Spleen (tissue), 11 donors: Measurements from ENCODE around the gene DCBLD2. TPM values are rescaled to one million over a fixed set of nuclear protein-coding genes. Genes with fewer than 3 reads are reported as not detected.

Experiments
- DNase-seq: peaks from one replicate; pipeline ENCODE4 v3.0.0-alpha.2; 2020
- H3K27ac ChIP-seq, 8 donors: fragments of 200-600 bp; sonication (generic) in 7 of 8; 1 replicate in 4 of 8; 2 replicates in 4 of 8; pipeline versions ENCODE4 v1.5.0 to v1.8.0; 2016 to 2021; ENCODE audit warnings: inconsistent platforms in 4 of 8, mild to moderate bottlenecking in 4 of 8, moderate library complexity in 1 of 8
- H3K27me3 ChIP-seq, 7 donors: fragments of 200-600 bp; sonication (generic) in 6 of 7; replicated peaks in 1 of 7; 1 replicate in 4 of 7; 2 replicates in 3 of 7; pipeline versions ENCODE4 v1.5.0 to v1.8.0; 2016 to 2021; ENCODE audit warnings: inconsistent platforms in 3 of 7, mild to moderate bottlenecking in 1 of 7
- H3K36me3 ChIP-seq, 6 donors: fragments of 200-600 bp; sonication (generic) in 5 of 6; 1 replicate in 4 of 6; 2 replicates in 2 of 6; pipeline versions ENCODE4 v1.5.0 to v1.8.0; 2016 to 2021; ENCODE audit warnings: inconsistent platforms in 2 of 6
- H3K4me1 ChIP-seq, 6 donors: fragments of 200-600 bp; sonication (generic) in 5 of 6; 1 replicate in 3 of 6; 2 replicates in 3 of 6; pipeline versions ENCODE4 v1.5.0 to v1.8.0; 2016 to 2021; ENCODE audit warnings: inconsistent platforms in 3 of 6
- H3K4me3 ChIP-seq, 8 donors: fragments of 200-600 bp; sonication (generic) in 7 of 8; 1 replicate in 4 of 8; 2 replicates in 4 of 8; pipeline versions ENCODE4 v1.5.0 to v1.8.0; 2016 to 2021; ENCODE audit warnings: inconsistent platforms in 4 of 8, mild to moderate bottlenecking in 4 of 8, moderate library complexity in 2 of 8
- H3K9me3 ChIP-seq, 8 donors: fragments of 200-600 bp; sonication (generic) in 7 of 8; 1 replicate in 4 of 8; 2 replicates in 4 of 8; pipeline versions ENCODE4 v1.5.0 to v1.8.0; 2016 to 2021; ENCODE audit warnings: inconsistent platforms in 4 of 8
- POLR2A ChIP-seq, 3 donors: fragments of 450-650 bp; IDR thresholded peaks; one replicate each; pipeline ENCODE4 v1.5.1; 2017; ENCODE audit warnings: antibody characterized with exemption in 3 of 3, mild to moderate bottlenecking in 1 of 3
- POLR2AphosphoS5 ChIP-seq, 3 donors: sonication (generic); formaldehyde crosslinking; IDR thresholded peaks; one replicate each; pipeline ENCODE4 v1.5.1; 2017; ENCODE audit warnings: antibody characterized with exemption in 3 of 3
- WGBS, 5 donors: extraction: QIAGEN DNeasy Blood & Tissue Kit in 3 of 5; methylation state at CpG; one replicate each; pipeline versions ENCODE4 v1.1.5 to v1.1.7; 2013 to 2018; 5-methylcytosine and 5-hydroxymethylcytosine counted together
- intact Hi-C: fragments of 100-400 bp; cut with DNase I; formaldehyde crosslinking; loops from one replicate; pipeline ENCODE4 v1.15.0; 2023; ENCODE audit warnings: low total_unique reads
- polyA plus RNA-seq, 3 donors: library from polyadenylated mRNA; stranded (reverse); fragments of 200-250 nt; gene quantifications; one replicate each; pipeline ENCODE4 v1.2.1, GENCODE V29; 2013
- total RNA-seq, 7 donors: library from RNA; depleted of rRNA in 3 of 7; stranded (reverse); fragments of >200 nt in 3 of 7; fragmentation: NEBNext Ultra II Directional in 4 of 7; extraction: Animal tissue kit (Norgen Biotek cat#: 25700) in 4 of 7; gene quantifications; one replicate each; pipeline versions ENCODE4 v1.1.0 to v1.2.1, GENCODE V29; 2016 to 2021
- TF ChIP-seq, protein P1 (sequence below), 11 experiments: fragments of 200-600 bp in 7 of 11; fragments of 450-650 bp in 4 of 11; sonication (generic) in 4 of 11; IDR thresholded peaks in 8 of 11; conservative IDR thresholded peaks in 3 of 11; 1 replicate in 7 of 11; 2 replicates in 4 of 11; pipeline versions ENCODE4 v1.4.0 to v1.8.0; 2016 to 2021; ENCODE audit warnings: antibody characterized with exemption in 11 of 11, inconsistent platforms in 4 of 11, mild to moderate bottlenecking in 1 of 11
- donor health status: healthy with polysubstance abuse.
- donor health status: DM: no; HTN: no; CAD: no; lungs with moderate emphysema.
- donor health status: DM: no; HTN: no; CAD: no.
- donor health status: Bipolar disorder and iron deficiency.
- donor health status: healthy.
- donor health status: DM: no; HTN: no; CAD: no.
- donor health status: DM: yes; HTN: yes; CAD: no.

The DCBLD2 gene
- total and polyA plus RNA-seq, 10 donors = 0.91 to 10.4 (median 4.3) TPM

DNA sequence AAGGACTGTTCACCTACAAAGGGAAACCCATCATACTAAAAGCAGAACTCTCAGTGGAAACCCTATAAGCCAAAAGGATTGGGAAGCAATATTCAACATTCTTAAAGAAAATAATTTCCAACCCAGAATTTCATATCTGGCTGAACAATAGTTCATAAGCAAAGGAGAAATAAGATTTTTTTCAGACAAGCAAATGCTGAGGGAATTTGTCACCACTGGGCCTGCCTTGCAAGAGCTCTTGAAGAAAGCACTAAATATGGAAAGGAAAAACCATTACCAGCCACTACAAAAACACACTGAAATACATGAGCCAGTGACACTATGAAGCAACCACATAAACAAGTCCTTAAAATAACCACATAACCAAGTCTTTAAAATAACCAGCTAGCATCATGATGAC, 28.9 kb upstream of the DCBLD2 start:
- TF ChIP-seq, protein P1, sequence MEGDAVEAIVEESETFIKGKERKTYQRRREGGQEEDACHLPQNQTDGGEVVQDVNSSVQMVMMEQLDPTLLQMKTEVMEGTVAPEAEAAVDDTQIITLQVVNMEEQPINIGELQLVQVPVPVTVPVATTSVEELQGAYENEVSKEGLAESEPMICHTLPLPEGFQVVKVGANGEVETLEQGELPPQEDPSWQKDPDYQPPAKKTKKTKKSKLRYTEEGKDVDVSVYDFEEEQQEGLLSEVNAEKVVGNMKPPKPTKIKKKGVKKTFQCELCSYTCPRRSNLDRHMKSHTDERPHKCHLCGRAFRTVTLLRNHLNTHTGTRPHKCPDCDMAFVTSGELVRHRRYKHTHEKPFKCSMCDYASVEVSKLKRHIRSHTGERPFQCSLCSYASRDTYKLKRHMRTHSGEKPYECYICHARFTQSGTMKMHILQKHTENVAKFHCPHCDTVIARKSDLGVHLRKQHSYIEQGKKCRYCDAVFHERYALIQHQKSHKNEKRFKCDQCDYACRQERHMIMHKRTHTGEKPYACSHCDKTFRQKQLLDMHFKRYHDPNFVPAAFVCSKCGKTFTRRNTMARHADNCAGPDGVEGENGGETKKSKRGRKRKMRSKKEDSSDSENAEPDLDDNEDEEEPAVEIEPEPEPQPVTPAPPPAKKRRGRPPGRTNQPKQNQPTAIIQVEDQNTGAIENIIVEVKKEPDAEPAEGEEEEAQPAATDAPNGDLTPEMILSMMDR (IDR thresholded peaks at IDR 0.05 in 8 of 11, conservative IDR thresholded peaks at IDR 0.05 in 3 of 11) = no peak
- TF ChIP-seq POLR2AphosphoS5 (IDR thresholded peaks at IDR 0.05) (no peak), POLR2A (IDR thresholded peaks at IDR 0.05) (no peak)
- H3K36me3 ChIP-seq = no peaks in the 10 kb centered on the region

DNA sequence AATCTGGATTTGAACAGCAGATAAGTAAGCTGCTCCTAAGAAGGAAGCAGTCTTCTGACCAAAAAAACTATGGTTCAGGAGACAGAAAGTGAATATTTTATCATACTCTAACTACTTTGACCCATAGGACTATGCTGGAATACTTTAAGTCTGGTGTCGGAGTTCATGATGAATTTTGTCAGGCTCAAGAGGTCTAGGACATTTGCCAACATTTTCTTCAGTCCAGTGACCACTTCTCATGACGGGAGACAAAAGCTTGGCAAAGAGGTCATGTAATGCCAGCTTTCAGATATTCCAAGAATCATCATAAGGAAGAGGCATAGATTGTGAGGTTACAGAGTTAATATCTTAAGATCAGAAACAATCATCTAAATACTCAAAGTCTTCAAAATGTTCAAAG, 20.5 kb upstream of the DCBLD2 start:
- TF ChIP-seq POLR2A (IDR thresholded peaks at IDR 0.05) = no peak
- TF ChIP-seq, protein P1 (IDR thresholded peaks at IDR 0.05 in 8 of 11, conservative IDR thresholded peaks at IDR 0.05 in 3 of 11) = no peak
- no peak for TF ChIP-seq POLR2AphosphoS5 (IDR thresholded peaks at IDR 0.05)
- no peaks in the 10 kb centered on the region for H3K9me3 ChIP-seq
- 63 to 84% (median 69%) methylated on average over 2 of the region's 2 CpGs for WGBS, 5 donors
- H3K4me3 ChIP-seq = no peak overlapping the region
- peaks cover 0 to 19% (median 0%) of the 10 kb centered on the region in 7 donors for H3K27me3 ChIP-seq
- no peaks in the 10 kb centered on the region for H3K36me3 ChIP-seq
- no peaks in the 10 kb centered on the region for H3K4me1 ChIP-seq
- DNase-seq = no peak
- no peak overlapping the region for H3K27ac ChIP-seq
- intact Hi-C loops = no loop called here

More for the DNA sequence above, 28.9 kb upstream of the DCBLD2 start:
- intact Hi-C loops = no loop called here
- H3K27me3 ChIP-seq = peaks cover 0 to 6% (median 0%) of the 10 kb centered on the region in 7 donors
- no peaks in the 10 kb centered on the region for H3K4me1 ChIP-seq
- no peak for DNase-seq
- no peak overlapping the region for H3K4me3 ChIP-seq
- no peak overlapping the region for H3K27ac ChIP-seq
- peaks cover 0 to 49% (median 25%) of the 10 kb centered on the region in 8 donors for H3K9me3 ChIP-seq

DNA sequence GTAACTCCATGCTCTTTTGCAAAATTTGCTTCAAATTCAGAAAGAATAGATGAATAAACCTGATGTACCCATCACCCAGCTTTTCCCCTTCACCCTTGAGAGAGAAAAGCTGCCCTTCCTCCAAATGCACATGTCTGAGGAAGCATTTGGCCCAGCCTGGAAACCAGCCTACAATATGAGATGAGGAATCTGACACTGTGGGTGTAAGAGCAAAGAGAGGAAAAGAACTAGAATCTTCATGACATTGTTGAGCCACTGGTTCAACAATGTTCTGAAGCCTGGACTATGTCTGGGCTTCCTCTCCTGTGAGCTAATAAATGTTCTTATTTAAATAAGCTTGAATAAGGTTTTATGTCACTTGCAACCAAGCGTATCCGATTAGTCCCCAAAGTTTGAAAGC, 18.7 kb upstream of the DCBLD2 start:
- no peak for TF ChIP-seq POLR2AphosphoS5 (IDR thresholded peaks at IDR 0.05)
- TF ChIP-seq, protein P1 (IDR thresholded peaks at IDR 0.05 in 8 of 11, conservative IDR thresholded peaks at IDR 0.05 in 3 of 11) = no peak
- TF ChIP-seq POLR2A (IDR thresholded peaks at IDR 0.05) = no peak
- Histone ChIP-seq H3K27me3 (peaks cover 0 to 24% (median 0%) of the 10 kb centered on the region in 7 donors), H3K4me3 (no peak overlapping the region), H3K4me1 (no peaks in the 10 kb centered on the region), H3K27ac (no peak overlapping the region), H3K9me3 (no peaks in the 10 kb centered on the region), H3K36me3 (no peaks in the 10 kb centered on the region)
- no peak for DNase-seq
- WGBS, 5 donors = 91 to 99% (median 95%) methylated on average over 2 of the region's 2 CpGs
- intact Hi-C loops = no loop called here

DNA sequence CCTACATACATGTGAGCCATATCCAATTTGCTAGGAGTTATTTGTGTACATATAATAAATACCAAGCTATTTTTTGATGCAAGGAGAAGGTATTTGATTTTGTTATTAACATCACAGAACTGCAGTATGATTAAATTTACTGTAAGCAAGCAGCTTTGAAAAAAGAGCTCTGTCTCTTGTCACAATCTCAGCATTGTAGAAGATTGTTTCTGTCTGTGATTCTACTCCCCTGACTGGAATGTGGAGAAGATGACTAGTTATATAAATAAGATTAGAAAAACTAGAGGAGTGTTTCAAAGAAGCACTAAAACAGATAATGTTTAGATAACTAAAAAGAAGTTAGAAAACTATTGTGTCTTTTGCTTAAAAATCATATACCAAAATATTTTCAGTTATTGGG, 17.1 kb upstream of the DCBLD2 start:
- Histone ChIP-seq H3K9me3 (no peaks in the 10 kb centered on the region), H3K36me3 (no peaks in the 10 kb centered on the region), H3K27ac (no peak overlapping the region), H3K4me3 (no peak overlapping the region), H3K27me3 (peaks cover 0 to 24% (median 0%) of the 10 kb centered on the region in 7 donors), H3K4me1 (no peaks in the 10 kb centered on the region)
- TF ChIP-seq, protein P1 (IDR thresholded peaks at IDR 0.05 in 8 of 11, conservative IDR thresholded peaks at IDR 0.05 in 3 of 11) = no peak
- no peak for TF ChIP-seq POLR2AphosphoS5 (IDR thresholded peaks at IDR 0.05)
- TF ChIP-seq POLR2A (IDR thresholded peaks at IDR 0.05) = no peak
- intact Hi-C loops = no loop called here
- no peak for DNase-seq
